ENCODE measurements around the gene SLC2A3. TPM values are rescaled to one million over a fixed set of nuclear protein-coding genes. Genes with fewer than 3 reads are reported as not detected.
"Not testable (repeated sequence)": the region's sequence is repeated elsewhere in the genome, so short reads cannot be mapped to it uniquely, and the experiment has no call there.

SLC2A3 gene
- total RNA-seq, 1 experiment from 2014 or later = 717 TPM

- Mint-ChIP-seq H3K9me3 (no peaks in the 10 kb centered on the region), H3K4me3 (no peak overlapping the region), H3K27me3 (ENCODE audit: low read depth) (no peaks in the 10 kb centered on the region), H3K27ac (no peak overlapping the region), H3K4me1 (peaks cover 9% of the 10 kb centered on the region), H3K36me3 (no peaks in the 10 kb centered on the region)
- no peak for DNase-seq (ENCODE audit: low spot score)
- no peak for ATAC-seq
- POLR2A ChIA-PET = no interaction called here
- CTCF ChIA-PET = interaction anchor here (1.1 kb wide), 1 partner anchor 9 kb away, joined by 3 read pairs; no protein-coding TSS in a partner anchor
- TF ChIP-seq E2F4 (CRISPR knock-in tag; IDR thresholded peaks at IDR 0.05; ENCODE audit: borderline replicate concordance, low read depth) = no peak
Observed at GRCh38 chr12:7951671-7952070, 15.7 kb upstream of the SLC2A3 start.

GRCh38 chr12:7950230-7950943 lies 14.4 kb upstream of the SLC2A3 start:
- ATAC-seq; H3K27ac Mint-ChIP-seq; H3K36me3 Mint-ChIP-seq; H3K4me3 Mint-ChIP-seq; DNase-seq (ENCODE audit: low spot score); H3K27me3 Mint-ChIP-seq (ENCODE audit: low read depth); H3K4me1 Mint-ChIP-seq; H3K9me3 Mint-ChIP-seq: not testable (repeated sequence)
- POLR2A ChIA-PET = interaction anchor here (0.7 kb wide), 1 partner anchor 14 kb away, joined by 3 read pairs; no protein-coding TSS in a partner anchor
- CTCF ChIA-PET = interaction anchor here (1.1 kb wide), 1 partner anchor 10 kb away, joined by 3 read pairs; no protein-coding TSS in a partner anchor

- TF ChIP-seq GRHL2 (CRISPR knock-in tag; IDR thresholded peaks at IDR 0.05; ENCODE audit: insufficient replicate concordance, severe bottlenecking) = no peak
- TF ChIP-seq ETV6 (CRISPR knock-in tag; IDR thresholded peaks at IDR 0.05) = no peak
- TF ChIP-seq, protein P1, sequence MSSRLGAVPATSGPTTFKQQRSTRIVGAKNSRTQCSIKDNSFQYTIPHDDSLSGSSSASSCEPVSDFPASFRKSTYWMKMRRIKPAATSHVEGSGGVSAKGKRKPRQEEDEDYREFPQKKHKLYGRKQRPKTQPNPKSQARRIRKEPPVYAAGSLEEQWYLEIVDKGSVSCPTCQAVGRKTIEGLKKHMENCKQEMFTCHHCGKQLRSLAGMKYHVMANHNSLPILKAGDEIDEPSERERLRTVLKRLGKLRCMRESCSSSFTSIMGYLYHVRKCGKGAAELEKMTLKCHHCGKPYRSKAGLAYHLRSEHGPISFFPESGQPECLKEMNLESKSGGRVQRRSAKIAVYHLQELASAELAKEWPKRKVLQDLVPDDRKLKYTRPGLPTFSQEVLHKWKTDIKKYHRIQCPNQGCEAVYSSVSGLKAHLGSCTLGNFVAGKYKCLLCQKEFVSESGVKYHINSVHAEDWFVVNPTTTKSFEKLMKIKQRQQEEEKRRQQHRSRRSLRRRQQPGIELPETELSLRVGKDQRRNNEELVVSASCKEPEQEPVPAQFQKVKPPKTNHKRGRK (CRISPR knock-in tag; IDR thresholded peaks at IDR 0.05; ENCODE audit: borderline replicate concordance) = no peak
- TF ChIP-seq SOX15 (CRISPR knock-in tag; IDR thresholded peaks at IDR 0.05) = no peak
- no peak for TF ChIP-seq TEAD1 (CRISPR knock-in tag; IDR thresholded peaks at IDR 0.05)
- TF ChIP-seq ARID4B (CRISPR knock-in tag; IDR thresholded peaks at IDR 0.05; ENCODE audit: borderline replicate concordance) = no peak
- no peak for TF ChIP-seq ATF2 (CRISPR knock-in tag; IDR thresholded peaks at IDR 0.05; ENCODE audit: borderline replicate concordance, low read depth)
- TF ChIP-seq, protein P2, sequence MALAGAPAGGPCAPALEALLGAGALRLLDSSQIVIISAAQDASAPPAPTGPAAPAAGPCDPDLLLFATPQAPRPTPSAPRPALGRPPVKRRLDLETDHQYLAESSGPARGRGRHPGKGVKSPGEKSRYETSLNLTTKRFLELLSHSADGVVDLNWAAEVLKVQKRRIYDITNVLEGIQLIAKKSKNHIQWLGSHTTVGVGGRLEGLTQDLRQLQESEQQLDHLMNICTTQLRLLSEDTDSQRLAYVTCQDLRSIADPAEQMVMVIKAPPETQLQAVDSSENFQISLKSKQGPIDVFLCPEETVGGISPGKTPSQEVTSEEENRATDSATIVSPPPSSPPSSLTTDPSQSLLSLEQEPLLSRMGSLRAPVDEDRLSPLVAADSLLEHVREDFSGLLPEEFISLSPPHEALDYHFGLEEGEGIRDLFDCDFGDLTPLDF (CRISPR knock-in tag; IDR thresholded peaks at IDR 0.05) = no peak
- no peak for TF ChIP-seq TCF7 (CRISPR knock-in tag; IDR thresholded peaks at IDR 0.05; ENCODE audit: low read depth)
- TF ChIP-seq FOXK1 (CRISPR knock-in tag; IDR thresholded peaks at IDR 0.05) = no peak
- TF ChIP-seq, protein P3, sequence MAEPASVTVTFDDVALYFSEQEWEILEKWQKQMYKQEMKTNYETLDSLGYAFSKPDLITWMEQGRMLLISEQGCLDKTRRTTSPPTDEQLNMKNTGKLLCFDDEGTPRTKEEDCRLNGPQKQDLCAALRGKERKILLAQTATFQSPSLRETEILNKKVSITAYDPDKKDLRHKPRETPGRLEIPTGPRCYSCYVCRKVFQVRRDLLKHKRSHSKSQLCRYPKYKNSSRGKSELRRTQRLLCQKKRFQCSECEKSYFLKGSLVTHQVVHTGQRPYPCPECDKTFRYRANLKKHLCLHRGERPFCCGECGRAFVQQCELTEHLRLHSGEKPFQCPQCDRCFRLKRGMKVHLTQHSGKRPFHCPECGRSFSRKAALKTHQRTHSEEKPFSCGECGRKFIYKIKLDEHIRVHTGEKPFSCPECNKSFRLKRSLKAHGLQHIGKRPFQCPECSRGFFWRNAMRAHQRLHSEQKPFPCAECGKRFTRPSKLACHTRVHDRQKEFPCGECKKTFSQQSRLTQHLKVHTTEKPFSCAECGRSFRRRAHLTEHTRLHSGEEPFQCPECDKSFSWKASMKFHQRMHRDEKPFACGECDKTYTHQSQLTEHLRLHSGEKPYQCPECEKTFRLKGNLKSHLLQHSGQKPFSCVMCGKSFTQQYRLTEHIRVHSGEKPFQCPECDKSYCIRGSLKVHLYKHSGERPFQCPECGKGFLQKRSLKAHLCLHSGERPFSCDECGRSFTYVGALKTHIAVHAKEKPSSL (CRISPR knock-in tag; conservative IDR thresholded peaks at IDR 0.05) = no peak
- CTCF ChIA-PET = interaction anchor here (1.0 to 1.9 kb wide), 3 partner anchors 11 to 97 kb away, joined by 4 to 5 read pairs (median 5); no protein-coding TSS in a partner anchor
- no peak for ATAC-seq
- POLR2A ChIA-PET = no interaction called here
- Mint-ChIP-seq H3K4me3 (no peak overlapping the region), H3K4me1 (peaks cover 7% of the 10 kb centered on the region), H3K36me3 (no peaks in the 10 kb centered on the region), H3K27ac (no peak overlapping the region; the same call in 1 of the 2 replicates), H3K9me3 (no peaks in the 10 kb centered on the region), H3K27me3 (ENCODE audit: low read depth) (no peaks in the 10 kb centered on the region)
- DNase-seq (ENCODE audit: low spot score) = no peak
Observed at GRCh38 chr12:7948589-7949260, 12.7 kb upstream of the SLC2A3 start.

Measured in WTC11 (cell line).